Measurements from ENCODE around the gene NAXE.

Gene NAXE

GRCh38 chr1:156579472-156579871, 12.1 kb upstream of the NAXE start, which contains the start of gene TTC24:
Gene TTC24, plus strand, starts transcription at chr1:156579723. Its CDS starts 1,642 bp downstream, at chr1:156581365.
- H3K9ac ChIP-seq (ENCODE audit: low read depth, low read length, poor library complexity), result no peak within 1 kb of the TSS
- H4K8ac ChIP-seq (ENCODE audit: low read depth, low read length), result no peak within 1 kb of the TSS
- H3K27me3 ChIP-seq (ENCODE audit: control insufficient read depth in 3 of 3, insufficient read depth in 3 of 3, low read depth in 1 of 3, low read length in 3 of 3), result peaks cover 0 to 46% (median 0%) of the 10 kb centered on the region in 3 experiments
- H3K4ac ChIP-seq (ENCODE audit: low read length), result no peak within 1 kb of the TSS
- no peaks in the 10 kb centered on the region for H3K9me3 ChIP-seq (replicated peaks in 1 of 2; ENCODE audit: control insufficient read depth in 2 of 2, insufficient read depth in 1 of 2, low read depth in 1 of 2, low read length in 2 of 2)
- WGBS, 2 donors (ENCODE audit: extremely low coverage in 2 of 2, insufficient read length in 2 of 2, insufficient replicate concordance in 1 of 2), result no CpG with 5 or more reads among the region's 5 CpGs
- H2BK12ac ChIP-seq (ENCODE audit: low read length), result no peak within 1 kb of the TSS
- no peak within 1 kb of the TSS for H2BK120ac ChIP-seq (ENCODE audit: low read depth, low read length)
- H4K91ac ChIP-seq (ENCODE audit: low read depth, low read length, poor library complexity), result no peak within 1 kb of the TSS
- H3K4me3 ChIP-seq (ENCODE audit: low read length in 2 of 2), result no peak within 1 kb of the TSS
- no peak within 1 kb of the TSS for H2BK5ac ChIP-seq (ENCODE audit: low read length)
- H3K4me2 ChIP-seq (ENCODE audit: insufficient read depth, low read length, poor library complexity, severe bottlenecking), result no peak within 1 kb of the TSS
- no peak within 1 kb of the TSS for H3K23ac ChIP-seq (ENCODE audit: low read depth, low read length, poor library complexity)
- no peak within 1 kb of the TSS for H2AK5ac ChIP-seq (ENCODE audit: low read depth, low read length)
- H2BK15ac ChIP-seq (ENCODE audit: low read length), result no peak within 1 kb of the TSS
- no peaks in the 10 kb centered on the region for H3K36me3 ChIP-seq (replicated peaks in 1 of 2; ENCODE audit: control insufficient read depth in 2 of 2, insufficient read depth in 2 of 2, low read length in 2 of 2)
- no peak within 1 kb of the TSS for H3K27ac ChIP-seq (replicated peaks; ENCODE audit: low read length)
- no peak within 1 kb of the TSS for H3K18ac ChIP-seq (ENCODE audit: low read length)
- H3K14ac ChIP-seq (ENCODE audit: low read length), result no peak within 1 kb of the TSS
- no peaks in the 10 kb centered on the region for H3K79me1 ChIP-seq (ENCODE audit: low read depth, low read length)
- DNase-seq (ENCODE audit: low spot score), result no peak
- H2AFZ ChIP-seq (ENCODE audit: low read length), result no peak within 1 kb of the TSS
- H3K4me1 ChIP-seq (ENCODE audit: control insufficient read depth in 2 of 2, insufficient read depth in 1 of 2, low read depth in 1 of 2, low read length in 2 of 2), result peaks cover 0 to 1% of the 10 kb centered on the region in 2 donors

GRCh38 chr1:156581661-156582387, 9.8 kb upstream of the NAXE start:
- H3K36me3 ChIP-seq (replicated peaks in 1 of 2; ENCODE audit: control insufficient read depth in 2 of 2, insufficient read depth in 2 of 2, low read length in 2 of 2), result no peaks in the 10 kb centered on the region
- no peak overlapping the region for H3K4me2 ChIP-seq (ENCODE audit: insufficient read depth, low read length, poor library complexity, severe bottlenecking)
- no peak overlapping the region for H3K4ac ChIP-seq (ENCODE audit: low read length)
- H2BK5ac ChIP-seq (ENCODE audit: low read length), result no peak overlapping the region
- H2BK12ac ChIP-seq (ENCODE audit: low read length), result no peak overlapping the region
- no peaks in the 10 kb centered on the region for H3K9me3 ChIP-seq (replicated peaks in 1 of 2; ENCODE audit: control insufficient read depth in 2 of 2, insufficient read depth in 1 of 2, low read depth in 1 of 2, low read length in 2 of 2)
- no peak overlapping the region for H3K9ac ChIP-seq (ENCODE audit: low read depth, low read length, poor library complexity)
- no peak overlapping the region for H3K18ac ChIP-seq (ENCODE audit: low read length)
- WGBS, 2 donors (ENCODE audit: extremely low coverage in 2 of 2, insufficient read length in 2 of 2, insufficient replicate concordance in 1 of 2), result no CpG with 5 or more reads among the region's 21 CpGs
- no peak overlapping the region for H2BK120ac ChIP-seq (ENCODE audit: low read depth, low read length)
- no peak for DNase-seq (ENCODE audit: low spot score)
- H3K4me1 ChIP-seq (ENCODE audit: control insufficient read depth in 2 of 2, insufficient read depth in 1 of 2, low read depth in 1 of 2, low read length in 2 of 2), result peaks cover 0 to 1% of the 10 kb centered on the region in 2 donors
- no peak overlapping the region for H4K8ac ChIP-seq (ENCODE audit: low read depth, low read length)
- no peaks in the 10 kb centered on the region for H3K79me1 ChIP-seq (ENCODE audit: low read depth, low read length)
- H3K23ac ChIP-seq (ENCODE audit: low read depth, low read length, poor library complexity), result no peak overlapping the region
- no peak overlapping the region for H3K4me3 ChIP-seq (ENCODE audit: low read length in 2 of 2)
- no peak overlapping the region for H2AK5ac ChIP-seq (ENCODE audit: low read depth, low read length)
- no peak overlapping the region for H3K14ac ChIP-seq (ENCODE audit: low read length)
- H2BK15ac ChIP-seq (ENCODE audit: low read length), result no peak overlapping the region
- H3K27ac ChIP-seq (replicated peaks; ENCODE audit: low read length), result no peak overlapping the region
- no peak overlapping the region for H4K91ac ChIP-seq (ENCODE audit: low read depth, low read length, poor library complexity)
- peak overlapping the region; percentile 58 for H2AFZ ChIP-seq (ENCODE audit: low read length)
- peaks cover 0 to 59% (median 2%) of the 10 kb centered on the region in 3 experiments for H3K27me3 ChIP-seq (ENCODE audit: control insufficient read depth in 3 of 3, insufficient read depth in 3 of 3, low read depth in 1 of 3, low read length in 3 of 3)

- Histone ChIP-seq H2AK5ac (ENCODE audit: low read depth, low read length) (no peak overlapping the region), H3K27ac (replicated peaks; ENCODE audit: low read length) (no peak overlapping the region), H3K4ac (ENCODE audit: low read length) (no peak overlapping the region), H3K4me3 (ENCODE audit: low read length in 2 of 2) (no peak overlapping the region), H3K4me2 (ENCODE audit: insufficient read depth, low read length, poor library complexity, severe bottlenecking) (no peak overlapping the region), H4K91ac (ENCODE audit: low read depth, low read length, poor library complexity) (no peak overlapping the region), H3K23ac (ENCODE audit: low read depth, low read length, poor library complexity) (no peak overlapping the region), H2BK12ac (ENCODE audit: low read length) (no peak overlapping the region), H2AFZ (ENCODE audit: low read length) (peak overlapping the region; percentile 58), H3K9me3 (replicated peaks in 1 of 2; ENCODE audit: control insufficient read depth in 2 of 2, insufficient read depth in 1 of 2, low read depth in 1 of 2, low read length in 2 of 2) (no peaks in the 10 kb centered on the region), H3K4me1 (ENCODE audit: control insufficient read depth in 2 of 2, insufficient read depth in 1 of 2, low read depth in 1 of 2, low read length in 2 of 2) (peaks cover 0 to 1% of the 10 kb centered on the region in 2 donors), H2BK5ac (ENCODE audit: low read length) (no peak overlapping the region), H3K9ac (ENCODE audit: low read depth, low read length, poor library complexity) (no peak overlapping the region), H3K79me1 (ENCODE audit: low read depth, low read length) (no peaks in the 10 kb centered on the region), H3K18ac (ENCODE audit: low read length) (no peak overlapping the region), H3K14ac (ENCODE audit: low read length) (no peak overlapping the region), H2BK120ac (ENCODE audit: low read depth, low read length) (no peak overlapping the region), H4K8ac (ENCODE audit: low read depth, low read length) (no peak overlapping the region), H3K36me3 (replicated peaks in 1 of 2; ENCODE audit: control insufficient read depth in 2 of 2, insufficient read depth in 2 of 2, low read length in 2 of 2) (no peaks in the 10 kb centered on the region), H3K27me3 (ENCODE audit: control insufficient read depth in 3 of 3, insufficient read depth in 3 of 3, low read depth in 1 of 3, low read length in 3 of 3) (peaks cover 0 to 64% (median 2%) of the 10 kb centered on the region in 3 experiments), H2BK15ac (ENCODE audit: low read length) (no peak overlapping the region)
- no CpG with 5 or more reads among the region's 9 CpGs for WGBS, 2 donors (ENCODE audit: extremely low coverage in 2 of 2, insufficient read length in 2 of 2, insufficient replicate concordance in 1 of 2)
- no peak for DNase-seq (ENCODE audit: low spot score)
Measured at GRCh38 chr1:156582388-156583017, 9.1 kb upstream of the NAXE start.

Data from neuronal stem cell (in vitro differentiated cells).